ENCODE results near the gene FUS. TPM values are rescaled to one million over a fixed set of nuclear protein-coding genes. Genes with fewer than 3 reads are reported as not detected.
"Not testable (repeated sequence)": the region's sequence is repeated elsewhere in the genome, so short reads cannot be mapped to it uniquely, and the experiment has no call there.

The FUS gene
- total RNA-seq, 1 experiment from 2014 or later: 490 TPM

- intact Hi-C loops (cut with micrococcal nuclease; ENCODE audit: unreplicated experiment): no loop called here
- H3K36me3 ChIP-seq (ENCODE audit: control insufficient read depth, insufficient read depth, low read length): no peaks in the 10 kb centered on the region
- H3K4me3 Mint-ChIP-seq (ENCODE audit: unreplicated experiment): no peak overlapping the region
- BruUV-seq (replicated peaks): no TSS peak
- no peaks in the 10 kb centered on the region for H3K27me3 Mint-ChIP-seq (ENCODE audit: insufficient read depth, unreplicated experiment)
- CTCF ChIA-PET: interaction anchor here (0.6 kb wide), 1 partner anchor 93 kb away, joined by 5 read pairs; no protein-coding TSS in a partner anchor
- H3K4me1 Mint-ChIP-seq (ENCODE audit: low read depth, unreplicated experiment): no peaks in the 10 kb centered on the region
- H3K27ac Mint-ChIP-seq (ENCODE audit: unreplicated experiment): no peak overlapping the region
- no peaks in the 10 kb centered on the region for H3K9me3 Mint-ChIP-seq (ENCODE audit: unreplicated experiment)
- no peak overlapping the region for H3K4me3 ChIP-seq (ENCODE audit: low read depth, low read length)
- no peaks in the 10 kb centered on the region for H3K4me1 ChIP-seq
- H3K27me3 ChIP-seq (replicated peaks; ENCODE audit: control insufficient read depth, insufficient read depth, low read length): no peaks in the 10 kb centered on the region
- DNase-seq: no peak
- TF ChIP-seq, protein P1, sequence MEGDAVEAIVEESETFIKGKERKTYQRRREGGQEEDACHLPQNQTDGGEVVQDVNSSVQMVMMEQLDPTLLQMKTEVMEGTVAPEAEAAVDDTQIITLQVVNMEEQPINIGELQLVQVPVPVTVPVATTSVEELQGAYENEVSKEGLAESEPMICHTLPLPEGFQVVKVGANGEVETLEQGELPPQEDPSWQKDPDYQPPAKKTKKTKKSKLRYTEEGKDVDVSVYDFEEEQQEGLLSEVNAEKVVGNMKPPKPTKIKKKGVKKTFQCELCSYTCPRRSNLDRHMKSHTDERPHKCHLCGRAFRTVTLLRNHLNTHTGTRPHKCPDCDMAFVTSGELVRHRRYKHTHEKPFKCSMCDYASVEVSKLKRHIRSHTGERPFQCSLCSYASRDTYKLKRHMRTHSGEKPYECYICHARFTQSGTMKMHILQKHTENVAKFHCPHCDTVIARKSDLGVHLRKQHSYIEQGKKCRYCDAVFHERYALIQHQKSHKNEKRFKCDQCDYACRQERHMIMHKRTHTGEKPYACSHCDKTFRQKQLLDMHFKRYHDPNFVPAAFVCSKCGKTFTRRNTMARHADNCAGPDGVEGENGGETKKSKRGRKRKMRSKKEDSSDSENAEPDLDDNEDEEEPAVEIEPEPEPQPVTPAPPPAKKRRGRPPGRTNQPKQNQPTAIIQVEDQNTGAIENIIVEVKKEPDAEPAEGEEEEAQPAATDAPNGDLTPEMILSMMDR (IDR thresholded peaks at IDR 0.05; ENCODE audit: insufficient read depth in 1 of 2, low read depth in 1 of 2, low read length in 1 of 2, severe bottlenecking in 1 of 2, unreplicated experiment in 1 of 2): no peak
- H3K36me3 Mint-ChIP-seq (ENCODE audit: insufficient read depth, unreplicated experiment): peaks cover 4% of the 10 kb centered on the region
- no peaks in the 10 kb centered on the region for H3K9me3 ChIP-seq
- POLR2A ChIA-PET: no interaction called here
Measured at GRCh38 chr16:31148896-31149295, 31.0 kb upstream of the FUS start.

DNA sequence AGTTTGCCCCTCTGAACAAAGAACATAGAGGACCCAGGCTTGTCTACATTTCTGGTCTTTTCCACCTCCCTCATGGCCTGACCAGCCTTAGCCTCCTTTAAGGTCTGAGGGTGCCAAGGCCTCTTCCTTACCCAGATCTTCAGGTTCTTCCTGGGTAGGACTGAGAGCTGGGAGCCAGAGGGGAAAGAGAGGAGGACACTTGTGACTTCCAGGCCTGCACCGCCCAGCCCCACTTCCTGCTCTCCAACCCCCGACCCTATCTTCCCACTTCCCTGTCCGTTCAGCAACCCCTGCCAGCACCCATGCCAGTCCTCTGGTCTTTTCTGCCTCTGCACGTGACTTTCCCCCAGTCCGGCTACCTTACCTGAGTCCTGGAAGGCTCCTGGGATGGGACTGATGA is 30.6 kb upstream of the FUS start:
- Mint-ChIP-seq H3K9me3 (ENCODE audit: unreplicated experiment) (no peaks in the 10 kb centered on the region), H3K27me3 (ENCODE audit: insufficient read depth, unreplicated experiment) (no peaks in the 10 kb centered on the region), H3K36me3 (ENCODE audit: insufficient read depth, unreplicated experiment) (no peaks in the 10 kb centered on the region), H3K4me3 (ENCODE audit: unreplicated experiment) (no peak overlapping the region), H3K4me1 (ENCODE audit: low read depth, unreplicated experiment) (no peaks in the 10 kb centered on the region), H3K27ac (ENCODE audit: unreplicated experiment) (no peak overlapping the region)
- no peaks in the 10 kb centered on the region for H3K36me3 ChIP-seq (ENCODE audit: control insufficient read depth, insufficient read depth, low read length)
- TF ChIP-seq, protein P1 (IDR thresholded peaks at IDR 0.05; ENCODE audit: insufficient read depth in 1 of 2, low read depth in 1 of 2, low read length in 1 of 2, severe bottlenecking in 1 of 2, unreplicated experiment in 1 of 2): no peak
- H3K9me3 ChIP-seq: no peaks in the 10 kb centered on the region
- ChIA-PET POLR2A (no interaction called here), CTCF (no interaction called here)
- no peaks in the 10 kb centered on the region for H3K27me3 ChIP-seq (replicated peaks; ENCODE audit: control insufficient read depth, insufficient read depth, low read length)
- no TSS peak for BruUV-seq (replicated peaks)
- H3K4me3 ChIP-seq (ENCODE audit: low read depth, low read length): no peak overlapping the region
- H3K4me1 ChIP-seq: no peaks in the 10 kb centered on the region
- intact Hi-C loops (cut with micrococcal nuclease; ENCODE audit: unreplicated experiment): no loop called here
- no peak for DNase-seq

DNA sequence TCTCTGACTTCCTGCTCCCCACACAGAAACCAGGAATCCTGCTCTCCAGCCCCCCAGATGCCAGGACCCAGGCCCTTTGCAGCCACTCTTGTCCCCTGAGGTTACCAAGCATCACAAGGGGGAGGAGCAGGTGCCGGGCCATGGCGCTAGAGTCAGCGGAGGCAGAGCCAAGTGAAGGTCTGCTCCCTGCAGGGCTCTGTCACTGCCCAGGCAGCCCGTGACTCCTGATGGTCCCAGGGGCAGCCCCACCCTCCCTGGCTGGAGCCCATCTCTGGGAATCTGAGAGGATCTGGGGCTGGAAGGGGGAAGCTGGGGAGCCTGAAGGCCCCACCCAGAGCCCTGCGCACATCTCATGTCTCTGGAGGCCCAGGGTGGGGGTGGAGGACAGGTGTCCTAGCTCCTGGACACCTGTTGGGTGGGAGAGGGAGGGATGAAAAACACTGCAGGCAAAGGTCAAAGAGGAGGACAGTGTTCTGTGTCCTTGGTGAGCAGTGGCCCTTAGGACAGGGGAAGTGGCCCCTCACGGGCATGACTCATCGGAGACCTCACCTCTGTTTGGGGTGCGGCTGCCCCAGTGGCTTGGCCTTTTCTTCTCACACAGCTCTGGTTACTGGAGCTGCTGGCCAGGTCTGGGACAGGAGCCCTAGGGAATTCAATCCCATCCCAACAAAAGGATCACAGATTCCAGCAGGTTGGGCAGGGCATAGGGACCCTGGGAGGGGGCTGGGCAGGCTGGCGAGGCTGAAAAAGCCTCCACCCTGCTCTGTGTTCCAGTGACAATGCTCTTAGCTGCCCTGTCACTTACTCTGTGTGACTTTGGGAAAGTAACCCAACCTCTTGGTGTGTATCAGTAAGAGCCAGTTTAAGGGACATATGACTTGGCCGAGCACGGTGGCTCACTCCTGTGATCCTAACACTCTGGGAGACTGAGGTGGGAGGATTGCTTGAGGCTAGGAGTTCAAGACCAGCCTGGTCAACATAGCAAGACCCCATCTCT is 29.7 kb upstream of the FUS start, which contains the start of gene PRSS36:
Gene PRSS36 (minus strand): TSS at position 173 of the 997 bp plus-strand sequence. CDS start 31 bp downstream, at position 142.
- no peak within 1 kb of the TSS for H3K4me3 ChIP-seq (ENCODE audit: low read depth, low read length)
- Mint-ChIP-seq H3K36me3 (ENCODE audit: insufficient read depth, unreplicated experiment) (no peaks in the 10 kb centered on the region), H3K9me3 (ENCODE audit: unreplicated experiment) (no peaks in the 10 kb centered on the region), H3K27me3 (ENCODE audit: insufficient read depth, unreplicated experiment) (no peaks in the 10 kb centered on the region), H3K27ac (ENCODE audit: unreplicated experiment) (no peak within 1 kb of the TSS), H3K4me3 (ENCODE audit: unreplicated experiment) (no peak within 1 kb of the TSS), H3K4me1 (ENCODE audit: low read depth, unreplicated experiment) (no peaks in the 10 kb centered on the region)
- POLR2A ChIA-PET: no interaction called here
- TF ChIP-seq, protein P1 (IDR thresholded peaks at IDR 0.05; ENCODE audit: insufficient read depth in 1 of 2, low read depth in 1 of 2, low read length in 1 of 2, severe bottlenecking in 1 of 2, unreplicated experiment in 1 of 2): no peak
- no peaks in the 10 kb centered on the region for H3K9me3 ChIP-seq
- BruUV-seq (replicated peaks): no TSS peak
- no peak for DNase-seq
- CTCF ChIA-PET: no interaction called here
- no peaks in the 10 kb centered on the region for H3K36me3 ChIP-seq (ENCODE audit: control insufficient read depth, insufficient read depth, low read length)
- H3K4me1 ChIP-seq: no peaks in the 10 kb centered on the region
- no peaks in the 10 kb centered on the region for H3K27me3 ChIP-seq (replicated peaks; ENCODE audit: control insufficient read depth, insufficient read depth, low read length)
- intact Hi-C loops (cut with micrococcal nuclease; ENCODE audit: unreplicated experiment): no loop called here

DNA sequence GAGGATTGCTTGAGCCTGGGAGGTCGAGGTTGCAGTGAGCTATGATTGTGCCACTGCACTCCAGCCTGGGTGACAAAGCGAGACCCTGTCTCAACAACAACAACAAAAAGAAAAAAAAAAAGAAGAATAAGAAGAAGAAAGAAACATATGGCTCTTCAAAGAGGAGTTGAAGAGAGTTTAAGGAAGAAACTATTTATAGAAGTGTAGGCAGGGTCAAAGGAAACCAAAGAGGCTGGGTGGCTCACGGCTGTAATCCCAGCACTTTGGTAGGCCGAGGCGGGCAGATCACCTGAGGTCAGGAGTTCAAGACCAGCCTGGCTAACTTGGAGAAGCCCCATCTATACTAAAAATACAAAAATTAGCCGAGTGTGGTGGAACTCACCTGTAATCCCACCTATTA is 29.0 kb upstream of the FUS start:
- H3K4me1 ChIP-seq; H3K9me3 Mint-ChIP-seq (ENCODE audit: unreplicated experiment); intact Hi-C loops (cut with micrococcal nuclease; ENCODE audit: unreplicated experiment); POLR2A ChIA-PET; H3K36me3 ChIP-seq (ENCODE audit: control insufficient read depth, insufficient read depth, low read length); H3K27me3 ChIP-seq (replicated peaks; ENCODE audit: control insufficient read depth, insufficient read depth, low read length); H3K9me3 ChIP-seq; H3K4me1 Mint-ChIP-seq (ENCODE audit: low read depth, unreplicated experiment); BruUV-seq (replicated peaks); DNase-seq; H3K27ac Mint-ChIP-seq (ENCODE audit: unreplicated experiment); H3K36me3 Mint-ChIP-seq (ENCODE audit: insufficient read depth, unreplicated experiment); CTCF ChIA-PET; H3K27me3 Mint-ChIP-seq (ENCODE audit: insufficient read depth, unreplicated experiment); H3K4me3 ChIP-seq (ENCODE audit: low read depth, low read length); H3K4me3 Mint-ChIP-seq (ENCODE audit: unreplicated experiment): not testable (repeated sequence)

All from Caco-2 (cell line).